K562 (cell line): ENCODE data around the gene SUFU. TPM values are rescaled to one million over a fixed set of nuclear protein-coding genes. Genes with fewer than 3 reads are reported as not detected.

Source experiments
- BACH1 ChIP-seq: fragments of 200-800 bp; sonication (Bioruptor generic); IDR thresholded peaks from 2 replicates; pipeline ENCODE4 v1.6.1; 2016; ENCODE audit warnings: missing genetic modification characterization, missing compliant biosample characterization
- CTCF ChIP-seq, 3 experiments: IDR thresholded peaks in 2 of 3; conservative IDR thresholded peaks in 1 of 3; 2 replicates each; pipeline ENCODE4 v1.5.1; 2011 to 2012; ENCODE audit warnings: low read length in 3 of 3, mild to moderate bottlenecking in 3 of 3, control low read depth in 2 of 3, improper control_type of control experiment in 1 of 3, inconsistent platforms in 1 of 3, low read depth in 1 of 3, mixed read lengths in 1 of 3, moderate library complexity in 1 of 3; ENCODE audit not compliant: insufficient read depth in 2 of 3
- GTF2F1 ChIP-seq: IDR thresholded peaks from 2 replicates; pipeline ENCODE4 v1.6.1; 2011; ENCODE audit warnings: low read depth, low read length, improper control_type of control experiment
- NBN ChIP-seq: fragments of 450-650 bp; IDR thresholded peaks from 2 replicates; pipeline ENCODE4 v1.6.1; 2016; ENCODE audit warnings: low read depth, mild to moderate bottlenecking
- PKNOX1 ChIP-seq: fragments of 450-650 bp; IDR thresholded peaks from 2 replicates; pipeline ENCODE4 v1.6.1; 2016
- RBBP5 ChIP-seq: fragments of 200-600 bp; sonication (generic); IDR thresholded peaks from 2 replicates; pipeline ENCODE4 v1.6.1; 2012; ENCODE audit warnings: borderline replicate concordance, mild to moderate bottlenecking, low read length, control low read depth, inconsistent platforms; ENCODE audit not compliant: insufficient read depth, poor library complexity, severe bottlenecking
- RBM25 ChIP-seq: fragments of 200-400 bp; formaldehyde crosslinking; IDR thresholded peaks from 2 replicates; pipeline ENCODE4 v1.6.1; 2018; ENCODE audit warnings: low read length, low read depth, moderate library complexity; ENCODE audit not compliant: severe bottlenecking
- RUNX1 ChIP-seq: sonication (generic); IDR thresholded peaks from 2 replicates; pipeline ENCODE4 v1.6.1; 2016; ENCODE audit warnings: antibody characterized with exemption, low read depth
- TRIM24 ChIP-seq, 2 experiments: fragments of 450-650 bp; IDR thresholded peaks; 2 replicates each; pipeline ENCODE4 v1.6.1; 2016
- U2AF2 ChIP-seq: fragments of 200-400 bp; formaldehyde crosslinking; optimal IDR thresholded peaks from 2 replicates; pipeline ENCODE3; 2017; ENCODE audit warnings: low read depth, mild to moderate bottlenecking, low read length
- ZBTB43 ChIP-seq: sonication (generic); formaldehyde crosslinking; IDR thresholded peaks from 2 replicates; pipeline ENCODE4 v1.8.0; 2023; ENCODE audit warnings: mild to moderate bottlenecking, missing genetic modification reagents
- ZEB2 ChIP-seq: fragments of 450-650 bp; IDR thresholded peaks from 2 replicates; pipeline ENCODE4 v1.6.1; 2016
- ZNF316 ChIP-seq: fragments of 450-650 bp; IDR thresholded peaks from 2 replicates; pipeline ENCODE4 v1.6.1; 2016
- ZNF507 ChIP-seq: conservative IDR thresholded peaks from 2 replicates; pipeline ENCODE4 v1.6.1; 2017; ENCODE audit warnings: missing genetic modification characterization, missing compliant biosample characterization
- ZNF778 ChIP-seq: fragments of 450-650 bp; formaldehyde crosslinking; IDR thresholded peaks from 2 replicates; pipeline ENCODE4 v1.4.0; 2020; ENCODE audit warnings: mild to moderate bottlenecking, moderate library complexity
- polyA plus RNA-seq, 8 experiments: library from polyadenylated mRNA; depleted of rRNA in 4 of 8; stranded (reverse) in 5 of 8; unstranded in 3 of 8; fragments of >200 nt; fragmentation: Nextera tagmentation in 2 of 8; fragmentation: Illumina TruSeq in 1 of 8; extraction: Ambion mirVana in 2 of 8; extraction: Trizol in 1 of 8; gene quantifications; 2 replicates each; pipeline versions ENCODE4 v1.2.1 to v1.2.3, GENCODE V29; 2011 to 2014; ENCODE audit warnings: inconsistent platforms in 1 of 8, missing spikeins in 1 of 8
- total RNA-seq, 7 experiments: library from RNA; depleted of rRNA in 6 of 7; stranded (reverse); fragments of >200 nt in 6 of 7; fragmentation: Illumina TruSeq in 2 of 7; extraction: Trizol in 2 of 7; gene quantifications; 2 replicates each; pipeline versions ENCODE4 v1.2.1 to v1.2.3, GENCODE V29; 2011 to 2021; ENCODE audit warnings: low replicate concordance in 1 of 7
- TF ChIP-seq, protein P1 (sequence below): sonication (generic); formaldehyde crosslinking; IDR thresholded peaks from 2 replicates; pipeline ENCODE4 v1.8.1; 2022; ENCODE audit warnings: missing genetic modification reagents
- TF ChIP-seq, protein P2 (sequence below), 3 experiments: fragments of 200-800 bp in 1 of 3; fragments of 250-450 bp in 1 of 3; fragments of 450-650 bp in 1 of 3; sonication (Bioruptor Pico) in 1 of 3; sonication (Bioruptor generic) in 1 of 3; formaldehyde crosslinking in 1 of 3; IDR thresholded peaks; 2 replicates each; pipeline versions ENCODE4 v1.6.1 to v1.8.0; 2016 to 2022; ENCODE audit warnings: mild to moderate bottlenecking in 2 of 3, missing genetic modification characterization in 2 of 3, missing compliant biosample characterization in 1 of 3, moderate library complexity in 1 of 3

The SUFU gene
- total and polyA plus RNA-seq, 9 of the 15 experiments (the other 6 are each of a cell fraction or from before 2014, with no cell fraction given) = 0.59 to 6.3 (median 0.82) TPM

GRCh38 chr10:102502337-102503151 is 1.2 kb upstream of the SUFU start, which contains the start of gene ACTR1A (continued):
- no peak for TF ChIP-seq ZBTB43 (CRISPR knock-in tag)
- no peak for TF ChIP-seq ZNF778 (CRISPR knock-in tag)
- no peak for TF ChIP-seq RBBP5
- no peak for TF ChIP-seq RUNX1
- TF ChIP-seq NBN = no peak
- no peak for TF ChIP-seq ZEB2
- no peak for TF ChIP-seq ZNF316
- no peak for TF ChIP-seq TRIM24 (IDR thresholded peaks at IDR 0.05)
- 0 out of 2 replicates have a peak, but pooled peaks have one; percentile 53 for TF ChIP-seq BACH1 (tag)
- TF ChIP-seq U2AF2 = no peak
- no peak for TF ChIP-seq GTF2F1
- TF ChIP-seq, protein P1, sequence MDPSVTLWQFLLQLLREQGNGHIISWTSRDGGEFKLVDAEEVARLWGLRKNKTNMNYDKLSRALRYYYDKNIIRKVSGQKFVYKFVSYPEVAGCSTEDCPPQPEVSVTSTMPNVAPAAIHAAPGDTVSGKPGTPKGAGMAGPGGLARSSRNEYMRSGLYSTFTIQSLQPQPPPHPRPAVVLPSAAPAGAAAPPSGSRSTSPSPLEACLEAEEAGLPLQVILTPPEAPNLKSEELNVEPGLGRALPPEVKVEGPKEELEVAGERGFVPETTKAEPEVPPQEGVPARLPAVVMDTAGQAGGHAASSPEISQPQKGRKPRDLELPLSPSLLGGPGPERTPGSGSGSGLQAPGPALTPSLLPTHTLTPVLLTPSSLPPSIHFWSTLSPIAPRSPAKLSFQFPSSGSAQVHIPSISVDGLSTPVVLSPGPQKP (CRISPR knock-in tag) = no peak
- peak; percentile 78 for TF ChIP-seq PKNOX1
- TF ChIP-seq RBM25 = no peak
- no peak for TF ChIP-seq ZNF507 (tag)
- TF ChIP-seq, protein P2, sequence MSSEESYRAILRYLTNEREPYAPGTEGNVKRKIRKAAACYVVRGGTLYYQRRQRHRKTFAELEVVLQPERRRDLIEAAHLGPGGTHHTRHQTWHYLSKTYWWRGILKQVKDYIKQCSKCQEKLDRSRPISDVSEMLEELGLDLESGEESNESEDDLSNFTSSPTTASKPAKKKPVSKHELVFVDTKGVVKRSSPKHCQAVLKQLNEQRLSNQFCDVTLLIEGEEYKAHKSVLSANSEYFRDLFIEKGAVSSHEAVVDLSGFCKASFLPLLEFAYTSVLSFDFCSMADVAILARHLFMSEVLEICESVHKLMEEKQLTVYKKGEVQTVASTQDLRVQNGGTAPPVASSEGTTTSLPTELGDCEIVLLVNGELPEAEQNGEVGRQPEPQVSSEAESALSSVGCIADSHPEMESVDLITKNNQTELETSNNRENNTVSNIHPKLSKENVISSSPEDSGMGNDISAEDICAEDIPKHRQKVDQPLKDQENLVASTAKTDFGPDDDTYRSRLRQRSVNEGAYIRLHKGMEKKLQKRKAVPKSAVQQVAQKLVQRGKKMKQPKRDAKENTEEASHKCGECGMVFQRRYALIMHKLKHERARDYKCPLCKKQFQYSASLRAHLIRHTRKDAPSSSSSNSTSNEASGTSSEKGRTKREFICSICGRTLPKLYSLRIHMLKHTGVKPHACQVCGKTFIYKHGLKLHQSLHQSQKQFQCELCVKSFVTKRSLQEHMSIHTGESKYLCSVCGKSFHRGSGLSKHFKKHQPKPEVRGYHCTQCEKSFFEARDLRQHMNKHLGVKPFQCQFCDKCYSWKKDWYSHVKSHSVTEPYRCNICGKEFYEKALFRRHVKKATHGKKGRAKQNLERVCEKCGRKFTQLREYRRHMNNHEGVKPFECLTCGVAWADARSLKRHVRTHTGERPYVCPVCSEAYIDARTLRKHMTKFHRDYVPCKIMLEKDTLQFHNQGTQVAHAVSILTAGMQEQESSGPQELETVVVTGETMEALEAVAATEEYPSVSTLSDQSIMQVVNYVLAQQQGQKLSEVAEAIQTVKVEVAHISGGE (CRISPR knock-in tag; IDR thresholded peaks at IDR 0.05) = no peak
- peak in 1 of 3 experiments; percentile 5; a peak in 1 of 6 replicates for TF ChIP-seq CTCF (IDR thresholded peaks at IDR 0.05 in 2 of 3, conservative IDR thresholded peaks at IDR 0.05 in 1 of 3; ENCODE audit: insufficient read depth in 2 of 3, low read depth in 1 of 3, low read length in 3 of 3)
